ENCODE measurements around the gene CPPED1.

The CPPED1 gene

DNA sequence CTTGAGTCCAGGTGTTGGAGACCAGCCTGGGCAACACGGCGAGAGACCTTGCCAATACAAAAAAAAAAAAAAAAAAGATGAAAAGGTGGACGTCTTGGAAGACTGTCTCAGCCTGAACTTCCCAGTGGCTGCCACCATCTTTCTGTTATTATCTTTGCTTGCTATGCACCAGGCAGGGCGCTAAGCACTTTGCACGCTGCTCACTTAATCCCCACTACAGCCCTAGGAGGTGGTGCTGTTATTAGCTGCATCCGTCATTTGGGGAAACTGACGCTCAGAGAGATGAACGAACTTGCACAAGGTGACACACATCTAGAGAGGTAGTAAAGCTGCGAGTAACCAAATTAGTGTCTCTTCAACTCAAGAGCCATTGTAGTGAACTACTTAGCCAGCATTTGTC lies 708 bp upstream of the CPPED1 start:
- no peaks in the 10 kb centered on the region for H4K20me1 ChIP-seq (ENCODE audit: insufficient read depth, low read length)
- H2AFZ ChIP-seq (ENCODE audit: low read depth, low read length), result peak overlapping the region; percentile 62; the same call in 1 of the 2 replicates

GRCh38 chr16:12802661-12803060 lies 1.0 kb downstream of the CPPED1 start:
- Histone ChIP-seq H3K79me2 (ENCODE audit: low read length) (peaks cover 30% of the 10 kb centered on the region), H2AFZ (ENCODE audit: low read depth, low read length) (peak overlapping the region; percentile 49; the same call in 1 of the 2 replicates), H3K9me3 (ENCODE audit: insufficient read depth, low read length) (no peaks in the 10 kb centered on the region), H3K27me3 (ENCODE audit: low read depth, low read length) (no peaks in the 10 kb centered on the region), H3K36me3 (replicated peaks; ENCODE audit: low read depth, low read length) (no peaks in the 10 kb centered on the region), H3K4me3 (ENCODE audit: low read length) (peak overlapping the region; percentile 95), H3K27ac (ENCODE audit: low read length) (peak overlapping the region; percentile 87), H4K20me1 (ENCODE audit: insufficient read depth, low read length) (no peaks in the 10 kb centered on the region), H3K9ac (ENCODE audit: low read length) (peak overlapping the region; percentile 87), H3K4me1 (ENCODE audit: low read length) (peaks cover 24% of the 10 kb centered on the region), H3K4me2 (ENCODE audit: low read length) (peak overlapping the region; percentile 85)
- TF ChIP-seq, protein P1, sequence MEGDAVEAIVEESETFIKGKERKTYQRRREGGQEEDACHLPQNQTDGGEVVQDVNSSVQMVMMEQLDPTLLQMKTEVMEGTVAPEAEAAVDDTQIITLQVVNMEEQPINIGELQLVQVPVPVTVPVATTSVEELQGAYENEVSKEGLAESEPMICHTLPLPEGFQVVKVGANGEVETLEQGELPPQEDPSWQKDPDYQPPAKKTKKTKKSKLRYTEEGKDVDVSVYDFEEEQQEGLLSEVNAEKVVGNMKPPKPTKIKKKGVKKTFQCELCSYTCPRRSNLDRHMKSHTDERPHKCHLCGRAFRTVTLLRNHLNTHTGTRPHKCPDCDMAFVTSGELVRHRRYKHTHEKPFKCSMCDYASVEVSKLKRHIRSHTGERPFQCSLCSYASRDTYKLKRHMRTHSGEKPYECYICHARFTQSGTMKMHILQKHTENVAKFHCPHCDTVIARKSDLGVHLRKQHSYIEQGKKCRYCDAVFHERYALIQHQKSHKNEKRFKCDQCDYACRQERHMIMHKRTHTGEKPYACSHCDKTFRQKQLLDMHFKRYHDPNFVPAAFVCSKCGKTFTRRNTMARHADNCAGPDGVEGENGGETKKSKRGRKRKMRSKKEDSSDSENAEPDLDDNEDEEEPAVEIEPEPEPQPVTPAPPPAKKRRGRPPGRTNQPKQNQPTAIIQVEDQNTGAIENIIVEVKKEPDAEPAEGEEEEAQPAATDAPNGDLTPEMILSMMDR (IDR thresholded peaks at IDR 0.05; ENCODE audit: low read depth, low read length), result no peak
- TF ChIP-seq EZH2phosphoT487 (IDR thresholded peaks at IDR 0.05; ENCODE audit: low read depth), result no peak

More for the DNA sequence above, 708 bp upstream of the CPPED1 start:
- no peak for TF ChIP-seq EZH2phosphoT487 (IDR thresholded peaks at IDR 0.05; ENCODE audit: low read depth)
- Histone ChIP-seq H3K36me3 (replicated peaks; ENCODE audit: low read depth, low read length) (no peaks in the 10 kb centered on the region), H3K27ac (ENCODE audit: low read length) (no peak overlapping the region), H3K4me3 (ENCODE audit: low read length) (peak overlapping the region; percentile 95), H3K27me3 (ENCODE audit: low read depth, low read length) (no peaks in the 10 kb centered on the region), H3K4me2 (ENCODE audit: low read length) (peak overlapping the region; percentile 70), H3K79me2 (ENCODE audit: low read length) (peaks cover 30% of the 10 kb centered on the region), H3K9me3 (ENCODE audit: insufficient read depth, low read length) (no peaks in the 10 kb centered on the region), H3K9ac (ENCODE audit: low read length) (peak overlapping the region; percentile 56; the same call in 1 of the 2 replicates), H3K4me1 (ENCODE audit: low read length) (peaks cover 24% of the 10 kb centered on the region)

DNA sequence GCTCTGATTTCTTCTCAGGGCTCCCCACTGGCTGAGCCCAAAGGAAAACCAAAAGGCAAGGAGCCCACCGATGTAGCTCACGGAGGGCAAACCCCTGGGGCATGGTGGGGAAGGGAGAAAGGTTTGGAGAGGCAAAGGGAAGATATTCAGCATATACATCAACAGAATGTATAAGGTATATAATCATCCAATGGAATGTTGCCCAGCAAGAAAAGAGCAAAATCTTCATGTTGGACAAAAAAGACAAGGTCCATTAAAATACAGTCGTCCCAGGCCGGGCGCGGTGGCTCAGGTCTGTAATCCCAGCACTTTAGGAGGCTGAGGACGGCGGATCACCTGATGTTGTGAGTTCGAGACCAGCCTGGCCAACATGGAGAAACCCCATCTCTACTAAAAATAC lies 1.6 kb downstream of the CPPED1 start:
- no peak overlapping the region for H2AFZ ChIP-seq (ENCODE audit: low read depth, low read length)
- no peaks in the 10 kb centered on the region for H4K20me1 ChIP-seq (ENCODE audit: insufficient read depth, low read length)

DNA sequence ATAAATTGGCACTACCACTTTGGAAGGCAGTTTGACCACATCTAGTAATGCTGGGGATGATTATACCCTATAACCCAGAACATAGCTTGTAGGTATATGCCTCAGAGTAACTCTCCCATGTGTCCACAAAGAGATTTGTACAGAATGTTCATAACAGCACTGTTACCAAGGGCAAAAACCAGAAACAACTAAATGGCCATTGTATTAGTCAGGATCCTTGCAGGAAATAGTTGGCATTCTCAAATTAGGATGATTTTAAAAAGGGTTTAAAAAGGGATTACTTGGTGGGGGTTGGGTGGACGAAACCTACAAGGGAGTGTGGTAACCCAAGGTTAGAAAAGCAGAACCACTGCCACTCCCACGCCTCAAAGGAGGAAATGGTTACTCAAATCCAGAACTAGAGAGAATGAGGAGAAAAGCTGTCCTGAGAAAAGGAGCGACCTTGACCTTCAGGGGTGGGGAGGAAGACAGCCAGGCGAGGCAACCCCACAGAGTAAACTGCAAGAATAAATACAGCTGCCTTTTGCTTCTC lies 2.1 kb downstream of the CPPED1 start:
- Histone ChIP-seq H3K4me3 (ENCODE audit: low read length) (peak overlapping the region; percentile 95), H3K4me1 (ENCODE audit: low read length) (peaks cover 24% of the 10 kb centered on the region), H3K4me2 (ENCODE audit: low read length) (peak overlapping the region; percentile 85), H2AFZ (ENCODE audit: low read depth, low read length) (no peak overlapping the region), H4K20me1 (ENCODE audit: insufficient read depth, low read length) (no peaks in the 10 kb centered on the region), H3K9me3 (ENCODE audit: insufficient read depth, low read length) (no peaks in the 10 kb centered on the region), H3K27ac (ENCODE audit: low read length) (peak overlapping the region; percentile 87), H3K79me2 (ENCODE audit: low read length) (peaks cover 30% of the 10 kb centered on the region), H3K9ac (ENCODE audit: low read length) (peak overlapping the region; percentile 87; the same call in 1 of the 2 replicates), H3K36me3 (replicated peaks; ENCODE audit: low read depth, low read length) (no peaks in the 10 kb centered on the region), H3K27me3 (ENCODE audit: low read depth, low read length) (no peaks in the 10 kb centered on the region)
- TF ChIP-seq EZH2phosphoT487 (IDR thresholded peaks at IDR 0.05; ENCODE audit: low read depth), result no peak
- TF ChIP-seq, protein P1 (IDR thresholded peaks at IDR 0.05; ENCODE audit: low read depth, low read length), result no peak

More for the DNA sequence above, 1.6 kb downstream of the CPPED1 start:
- H3K79me2 ChIP-seq (ENCODE audit: low read length), result peaks cover 30% of the 10 kb centered on the region
- no peaks in the 10 kb centered on the region for H3K36me3 ChIP-seq (replicated peaks; ENCODE audit: low read depth, low read length)
- H3K4me3 ChIP-seq (ENCODE audit: low read length), result peak overlapping the region; percentile 95
- peak overlapping the region; percentile 87 for H3K27ac ChIP-seq (ENCODE audit: low read length)
- peaks cover 24% of the 10 kb centered on the region for H3K4me1 ChIP-seq (ENCODE audit: low read length)
- H3K9ac ChIP-seq (ENCODE audit: low read length), result peak overlapping the region; percentile 87; the same call in 1 of the 2 replicates
- TF ChIP-seq, protein P1 (IDR thresholded peaks at IDR 0.05; ENCODE audit: low read depth, low read length), result no peak
- no peak for TF ChIP-seq EZH2phosphoT487 (IDR thresholded peaks at IDR 0.05; ENCODE audit: low read depth)
- no peaks in the 10 kb centered on the region for H3K9me3 ChIP-seq (ENCODE audit: insufficient read depth, low read length)
- H3K27me3 ChIP-seq (ENCODE audit: low read depth, low read length), result no peaks in the 10 kb centered on the region
- peak overlapping the region; percentile 85 for H3K4me2 ChIP-seq (ENCODE audit: low read length)

Measured in OCI-LY3 (cell line).